OCI-LY1 (cell line): ENCODE measurements around the gene HORMAD2.

Experiments
- H2AFZ ChIP-seq: fragments of 200-600 bp; sonication (generic), shearing (Covaris generic); 2 replicates; pipeline ENCODE4 v1.6.0; 2014; ENCODE audit warnings: antibody characterized with exemption, mild to moderate bottlenecking, low read length
- H3F3A ChIP-seq: fragments of 200-600 bp; sonication (generic), shearing (Covaris generic); 2 replicates; pipeline ENCODE4 v1.6.0; 2014; ENCODE audit warnings: mild to moderate bottlenecking, antibody characterized with exemption, low read length, moderate library complexity; ENCODE audit not compliant: insufficient read depth
- H3K27ac ChIP-seq: fragments of 200-600 bp; sonication (generic); 2 replicates; pipeline ENCODE4 v1.5.1; 2014; ENCODE audit warnings: low read length, mixed run types, mild to moderate bottlenecking, low read depth; ENCODE audit not compliant: poor library complexity, severe bottlenecking
- H3K27me3 ChIP-seq: fragments of 200-600 bp; sonication (generic); 2 replicates; pipeline ENCODE4 v1.6.0; 2014; ENCODE audit warnings: antibody characterized with exemption, mild to moderate bottlenecking, low read length, moderate library complexity; ENCODE audit not compliant: insufficient read depth
- H3K36me3 ChIP-seq: fragments of 200-600 bp; sonication (generic); 2 replicates; pipeline ENCODE4 v1.6.1; 2014; ENCODE audit warnings: mild to moderate bottlenecking, antibody characterized with exemption, low read length, moderate library complexity, mixed read lengths; ENCODE audit not compliant: insufficient read depth
- H3K4me1 ChIP-seq: fragments of 200-600 bp; sonication (generic); 2 replicates; pipeline ENCODE4 v1.5.1; 2014; ENCODE audit warnings: mild to moderate bottlenecking, low read length, moderate library complexity; ENCODE audit not compliant: insufficient read depth, severe bottlenecking
- H3K4me2 ChIP-seq: fragments of 200-600 bp; sonication (generic), shearing (Covaris generic); 2 replicates; pipeline ENCODE4 v1.6.1; 2014; ENCODE audit warnings: low read length
- H3K4me3 ChIP-seq: fragments of 200-600 bp; sonication (generic); 2 replicates; pipeline ENCODE4 v1.5.1; 2014; ENCODE audit warnings: low read length, low read depth, mild to moderate bottlenecking, mixed read lengths; ENCODE audit not compliant: poor library complexity, severe bottlenecking
- H3K79me2 ChIP-seq: fragments of 200-600 bp; shearing (Covaris generic); 2 replicates; pipeline ENCODE4 v1.6.1; 2016; ENCODE audit warnings: mixed run types, low read length, mixed read lengths; ENCODE audit not compliant: insufficient read depth
- H3K9ac ChIP-seq: fragments of 200-600 bp; sonication (generic), shearing (Covaris generic); 2 replicates; pipeline ENCODE4 v1.6.1; 2014; ENCODE audit warnings: mild to moderate bottlenecking, low read length, mixed read lengths
- H3K9me2 ChIP-seq: fragments of 200-600 bp; sonication (generic), shearing (Covaris generic); 2 replicates; pipeline ENCODE4 v1.6.1; 2014; ENCODE audit warnings: low read depth, mild to moderate bottlenecking, low read length, mixed read lengths
- H3K9me3 ChIP-seq: fragments of 200-600 bp; shearing (Covaris generic); 2 replicates; pipeline ENCODE4 v1.6.1; 2014; ENCODE audit warnings: low read length, mixed read lengths
- H4K20me1 ChIP-seq: fragments of 200-600 bp; sonication (generic), shearing (Covaris generic); 2 replicates; pipeline ENCODE4 v1.6.0; 2016; ENCODE audit warnings: mild to moderate bottlenecking, low read length; ENCODE audit not compliant: insufficient read depth
- CTCF ChIP-seq: fragments of 200-600 bp; sonication (generic), shearing (Covaris generic); IDR thresholded peaks from 2 replicates; pipeline ENCODE4 v1.5.1; 2017; ENCODE audit warnings: mild to moderate bottlenecking, antibody characterized with exemption, low read length, moderate library complexity, mixed read lengths
- EZH2 ChIP-seq: fragments of 200-600 bp; sonication (generic), shearing (Covaris generic); IDR thresholded peaks from 2 replicates; pipeline ENCODE4 v1.8.0; 2017; ENCODE audit warnings: borderline replicate concordance, mixed run types, mild to moderate bottlenecking, antibody characterized with exemption, low read length, moderate library complexity, mixed read lengths

Gene HORMAD2

GRCh38 chr22:30041881-30042280, 38.4 kb upstream of the HORMAD2 start:
- H3K4me2 ChIP-seq: no peak overlapping the region
- H3K4me3 ChIP-seq: no peak overlapping the region
- no peaks in the 10 kb centered on the region for H3F3A ChIP-seq
- no peaks in the 10 kb centered on the region for H3K4me1 ChIP-seq
- H3K9ac ChIP-seq: no peak overlapping the region
- H2AFZ ChIP-seq: no peak overlapping the region
- H3K27ac ChIP-seq: no peak overlapping the region
- peaks cover 3% of the 10 kb centered on the region; the same call in 1 of the 2 replicates for H3K27me3 ChIP-seq
- TF ChIP-seq CTCF (no peak), EZH2 (no peak)
- no peaks in the 10 kb centered on the region for H4K20me1 ChIP-seq
- no peaks in the 10 kb centered on the region for H3K9me3 ChIP-seq
- H3K79me2 ChIP-seq: no peaks in the 10 kb centered on the region
- no peaks in the 10 kb centered on the region for H3K36me3 ChIP-seq
- no peaks in the 10 kb centered on the region for H3K9me2 ChIP-seq

- Histone ChIP-seq H3K9me2 (no peaks in the 10 kb centered on the region), H4K20me1 (no peaks in the 10 kb centered on the region), H3K36me3 (no peaks in the 10 kb centered on the region), H3K79me2 (no peaks in the 10 kb centered on the region), H3K9me3 (no peaks in the 10 kb centered on the region), H3K9ac (no peak overlapping the region), H3K4me1 (no peaks in the 10 kb centered on the region), H3K27ac (no peak overlapping the region), H3K4me2 (no peak overlapping the region), H2AFZ (no peak overlapping the region), H3K27me3 (peaks cover 3% of the 10 kb centered on the region; the same call in 1 of the 2 replicates), H3F3A (no peaks in the 10 kb centered on the region), H3K4me3 (no peak overlapping the region)
- TF ChIP-seq EZH2: no peak
- TF ChIP-seq CTCF: no peak
Measured at GRCh38 chr22:30043161-30043560, 37.1 kb upstream of the HORMAD2 start.

GRCh38 chr22:30044369-30044768, 35.9 kb upstream of the HORMAD2 start:
- Histone ChIP-seq H3K9me2 (no peaks in the 10 kb centered on the region), H3K79me2 (no peaks in the 10 kb centered on the region), H3K9me3 (no peaks in the 10 kb centered on the region), H3K9ac (no peak overlapping the region), H3K36me3 (no peaks in the 10 kb centered on the region), H3F3A (no peaks in the 10 kb centered on the region), H3K27ac (no peak overlapping the region), H2AFZ (no peak overlapping the region), H4K20me1 (no peaks in the 10 kb centered on the region), H3K4me3 (no peak overlapping the region), H3K4me2 (no peak overlapping the region), H3K27me3 (peaks cover 3% of the 10 kb centered on the region; the same call in 1 of the 2 replicates), H3K4me1 (no peaks in the 10 kb centered on the region)
- TF ChIP-seq EZH2: no peak
- no peak for TF ChIP-seq CTCF
